GM18502 (cell line): Measurements from ENCODE around the gene SLC27A1.
"Not testable (repeated sequence)": the region's sequence is repeated elsewhere in the genome, so short reads cannot be mapped to it uniquely, and the experiment has no call there.

ENCODE experiments used
- ATAC-seq: cut with Tn5 transposase; IDR thresholded peaks from one replicate; pipeline ENCODE4 v1.9.1; 2021; ENCODE audit warnings: mild to moderate bottlenecking; ENCODE audit not compliant: unreplicated experiment, poor library complexity

Gene SLC27A1

DNA sequence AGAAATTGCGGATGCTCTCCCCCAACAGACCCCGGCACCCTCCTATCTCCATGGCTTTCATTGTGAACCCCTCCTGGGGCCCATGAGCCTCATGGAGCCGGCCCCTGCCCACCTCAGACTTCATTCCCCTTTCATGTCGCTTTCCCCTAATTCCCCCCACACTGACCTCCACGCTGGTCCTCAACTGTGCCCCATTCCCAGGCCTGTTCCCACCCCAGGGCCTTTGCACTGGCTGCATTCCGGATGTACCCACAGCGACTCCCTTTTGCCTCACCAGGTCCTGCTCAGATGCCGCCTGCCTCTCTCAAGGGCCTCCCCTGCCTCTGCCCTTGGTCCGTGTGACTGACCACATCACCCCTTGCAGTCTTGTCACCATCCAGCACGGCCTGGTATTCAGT, 13.3 kb downstream of the SLC27A1 start:
- no peak for ATAC-seq

DNA sequence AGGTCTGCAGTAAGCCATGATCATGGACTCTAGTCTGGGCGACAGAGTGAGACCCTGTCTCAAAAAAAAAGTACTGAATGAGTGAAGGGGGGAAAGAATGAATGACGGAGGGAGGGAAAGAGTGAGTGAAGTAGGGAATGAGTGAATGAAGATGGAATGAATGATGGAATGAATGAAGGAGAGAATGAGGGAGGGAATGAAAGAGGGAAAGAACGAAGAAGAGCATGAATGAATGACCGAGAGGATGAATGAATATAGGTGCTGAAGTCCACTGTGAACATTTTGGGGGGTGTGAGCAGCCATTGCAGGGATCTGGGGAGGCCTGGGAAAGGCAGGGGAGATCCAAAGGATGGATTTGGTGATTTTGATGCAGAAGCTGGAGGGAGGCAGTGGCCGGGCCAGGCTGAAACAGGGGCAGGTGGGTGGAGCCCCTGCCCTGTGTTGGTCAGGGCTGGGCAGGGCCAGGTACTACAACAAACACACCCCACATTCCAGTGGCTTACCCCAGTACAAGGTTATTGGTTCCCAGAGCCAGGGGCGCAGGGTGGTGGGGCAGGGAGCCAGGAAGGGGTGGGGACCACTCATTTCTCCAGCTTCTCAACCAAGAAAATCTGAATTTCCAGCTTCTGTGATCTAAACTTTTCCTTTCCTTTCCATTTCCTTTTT, 14.3 kb downstream of the SLC27A1 start:
- ATAC-seq, result no peak

DNA sequence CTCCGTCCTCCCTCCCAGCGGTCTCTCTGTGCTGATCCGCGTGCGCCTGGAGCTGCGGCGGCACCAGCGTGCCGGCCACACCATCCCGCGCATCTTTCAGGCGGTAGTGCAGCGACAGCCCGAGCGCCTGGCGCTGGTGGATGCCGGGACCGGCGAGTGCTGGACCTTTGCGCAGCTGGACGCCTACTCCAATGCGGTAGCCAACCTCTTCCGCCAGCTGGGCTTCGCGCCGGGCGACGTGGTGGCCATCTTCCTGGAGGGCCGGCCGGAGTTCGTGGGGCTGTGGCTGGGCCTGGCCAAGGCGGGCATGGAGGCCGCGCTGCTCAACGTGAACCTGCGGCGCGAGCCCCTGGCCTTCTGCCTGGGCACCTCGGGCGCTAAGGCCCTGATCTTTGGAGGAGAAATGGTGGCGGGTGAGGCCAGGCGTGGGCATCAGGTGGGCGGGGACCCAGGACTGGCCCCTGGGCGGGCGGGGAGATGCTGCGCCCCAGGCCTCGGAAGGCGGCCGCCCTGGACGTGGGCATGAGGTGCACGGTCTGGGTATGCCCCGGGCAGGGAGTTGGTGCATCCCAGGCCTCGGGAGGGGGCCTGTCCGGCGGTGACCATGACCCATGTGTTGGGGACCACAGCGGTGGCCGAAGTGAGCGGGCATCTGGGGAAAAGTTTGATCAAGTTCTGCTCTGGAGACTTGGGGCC, 16.4 kb downstream of the SLC27A1 start:
- no peak for ATAC-seq

DNA sequence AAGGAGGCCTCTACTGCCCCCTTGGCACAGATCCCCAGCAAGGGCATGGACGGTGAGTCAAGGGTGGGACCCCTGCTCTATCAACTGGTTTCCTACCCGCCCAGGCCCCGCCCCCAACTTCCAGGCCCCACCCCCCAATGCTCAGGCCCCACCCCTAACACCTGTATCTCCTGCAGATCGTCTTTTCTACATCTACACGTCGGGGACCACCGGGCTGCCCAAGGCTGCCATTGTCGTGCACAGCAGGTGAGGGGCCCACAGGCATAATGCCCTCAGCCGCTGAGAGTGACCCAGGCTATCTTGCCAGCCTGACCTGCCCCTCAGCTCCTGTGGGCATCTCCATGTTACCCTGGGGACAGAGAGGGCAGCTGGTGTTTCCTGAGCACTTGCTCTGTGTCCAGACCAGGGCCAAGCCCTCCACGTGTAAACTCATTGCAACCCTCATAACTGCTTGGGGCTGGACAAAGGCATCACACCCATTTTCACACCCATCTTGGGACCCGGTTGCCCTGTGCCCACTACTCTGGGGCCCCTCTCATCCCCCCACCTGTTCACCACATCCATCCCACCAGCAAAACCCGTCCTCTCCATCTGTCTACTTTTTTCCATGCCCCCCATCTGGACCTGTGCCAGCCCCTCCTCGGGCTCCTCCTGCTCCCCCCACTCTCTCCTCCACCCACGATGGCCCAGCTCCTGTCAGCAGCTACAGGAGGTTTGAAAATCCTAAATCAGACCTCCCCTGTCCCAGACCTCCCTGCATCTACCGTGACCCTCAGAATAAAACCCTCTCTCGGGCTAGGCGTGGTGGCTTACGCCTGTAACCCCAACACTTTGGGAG, 17.2 kb downstream of the SLC27A1 start:
- ATAC-seq, result no peak

DNA sequence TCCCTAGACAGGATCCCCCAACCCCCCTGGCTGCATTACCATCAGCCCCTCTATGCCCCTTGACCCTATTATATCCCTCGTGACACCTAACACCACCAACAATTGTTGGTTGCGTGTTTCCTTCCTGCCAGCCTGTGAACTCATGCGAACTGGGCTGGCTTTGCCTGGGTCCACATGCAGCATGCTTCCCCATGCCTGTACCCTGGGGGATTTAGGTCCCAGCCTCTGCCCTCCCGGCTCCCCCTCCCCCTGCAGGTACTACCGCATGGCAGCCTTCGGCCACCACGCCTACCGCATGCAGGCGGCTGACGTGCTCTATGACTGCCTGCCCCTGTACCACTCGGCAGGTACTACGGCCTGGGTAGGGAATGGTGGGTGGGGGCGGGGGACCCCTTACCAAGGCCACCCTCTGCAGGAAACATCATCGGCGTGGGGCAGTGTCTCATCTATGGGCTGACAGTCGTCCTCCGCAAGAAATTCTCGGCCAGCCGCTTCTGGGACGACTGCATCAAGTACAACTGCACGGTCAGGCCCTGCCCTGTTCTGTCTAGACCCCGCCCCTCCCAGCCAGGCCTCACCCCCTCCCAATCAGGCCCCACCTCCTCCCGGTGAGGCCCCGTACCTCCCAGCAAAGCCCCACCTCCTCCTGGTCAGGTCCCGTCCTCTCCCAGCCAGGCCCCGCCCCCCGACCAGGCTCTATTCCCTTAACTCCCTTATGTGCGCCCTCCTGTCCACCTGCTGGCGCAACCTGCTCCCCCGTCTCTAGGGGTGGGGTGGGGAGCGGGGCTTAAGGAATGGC, 18.5 kb downstream of the SLC27A1 start:
- no peak for ATAC-seq

DNA sequence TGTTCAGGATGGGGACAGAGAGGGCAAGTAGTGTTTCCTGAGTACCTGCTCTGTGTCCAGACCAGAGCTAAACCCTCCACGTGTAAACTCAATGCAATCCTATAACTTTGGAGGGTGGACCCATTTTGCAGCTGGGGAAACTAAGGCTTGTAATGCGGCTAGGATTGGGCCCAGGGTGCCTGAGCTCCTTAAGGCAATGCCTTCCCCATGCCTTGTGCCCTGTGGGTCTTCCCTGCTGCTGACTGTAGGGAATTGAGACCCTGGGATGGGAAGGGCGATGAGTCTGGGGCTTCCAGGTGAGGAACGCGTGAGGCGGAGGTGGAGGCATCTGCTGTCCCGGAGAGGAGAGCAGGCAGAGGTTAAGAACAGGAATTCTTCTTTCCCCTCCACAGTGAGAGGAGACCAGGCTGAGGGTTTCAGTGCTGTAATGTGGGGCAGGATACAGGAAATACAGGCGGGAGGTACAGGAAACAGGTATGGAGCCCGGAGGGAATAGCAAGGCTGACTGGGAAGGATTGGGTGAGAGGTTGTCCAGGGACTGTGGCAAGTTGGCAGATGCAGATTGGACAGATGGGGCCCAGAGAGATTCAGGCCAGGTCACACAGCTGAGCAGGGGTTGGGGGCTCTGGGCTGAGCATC, 19.2 kb downstream of the SLC27A1 start:
- ATAC-seq, result no peak

DNA sequence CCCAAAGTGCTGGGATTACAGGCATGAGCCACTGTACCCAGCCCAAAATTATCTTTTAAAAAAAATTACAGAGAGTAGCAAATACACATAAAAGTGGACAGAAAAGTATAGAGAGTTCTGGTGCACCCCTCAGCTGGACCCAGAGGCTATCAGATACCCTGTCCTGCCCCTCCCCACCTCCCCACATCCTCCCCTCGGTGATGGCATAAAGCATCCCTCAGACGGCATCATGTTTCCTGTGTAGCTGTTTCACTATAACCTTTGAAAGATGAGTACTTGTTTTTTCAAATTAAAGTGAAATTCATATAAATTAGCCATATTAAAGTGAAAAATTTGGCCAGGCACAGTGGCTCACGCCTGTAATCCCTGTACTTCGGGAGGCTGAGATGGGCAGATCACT, 20.1 kb downstream of the SLC27A1 start:
- ATAC-seq, result no peak

DNA sequence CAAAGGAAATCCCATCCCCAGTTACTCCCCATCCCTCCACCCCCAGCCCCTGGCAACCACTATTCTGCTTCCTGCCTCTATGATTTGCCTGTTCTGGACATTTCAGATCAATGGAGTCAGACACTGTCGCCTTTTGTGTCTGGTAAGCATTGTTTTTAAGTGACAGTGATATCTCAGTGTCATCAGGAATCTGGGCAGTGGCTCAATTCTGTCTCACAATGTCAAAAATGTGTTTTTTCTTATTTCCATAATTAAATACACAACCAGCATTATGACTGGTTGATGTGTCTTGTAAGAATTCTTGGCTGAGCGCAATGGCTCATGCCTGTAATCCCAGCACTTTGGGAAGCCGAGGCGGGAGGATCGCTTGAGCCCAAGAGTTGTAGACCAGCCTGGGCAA, 21.0 kb downstream of the SLC27A1 start:
- ATAC-seq, result no peak

DNA sequence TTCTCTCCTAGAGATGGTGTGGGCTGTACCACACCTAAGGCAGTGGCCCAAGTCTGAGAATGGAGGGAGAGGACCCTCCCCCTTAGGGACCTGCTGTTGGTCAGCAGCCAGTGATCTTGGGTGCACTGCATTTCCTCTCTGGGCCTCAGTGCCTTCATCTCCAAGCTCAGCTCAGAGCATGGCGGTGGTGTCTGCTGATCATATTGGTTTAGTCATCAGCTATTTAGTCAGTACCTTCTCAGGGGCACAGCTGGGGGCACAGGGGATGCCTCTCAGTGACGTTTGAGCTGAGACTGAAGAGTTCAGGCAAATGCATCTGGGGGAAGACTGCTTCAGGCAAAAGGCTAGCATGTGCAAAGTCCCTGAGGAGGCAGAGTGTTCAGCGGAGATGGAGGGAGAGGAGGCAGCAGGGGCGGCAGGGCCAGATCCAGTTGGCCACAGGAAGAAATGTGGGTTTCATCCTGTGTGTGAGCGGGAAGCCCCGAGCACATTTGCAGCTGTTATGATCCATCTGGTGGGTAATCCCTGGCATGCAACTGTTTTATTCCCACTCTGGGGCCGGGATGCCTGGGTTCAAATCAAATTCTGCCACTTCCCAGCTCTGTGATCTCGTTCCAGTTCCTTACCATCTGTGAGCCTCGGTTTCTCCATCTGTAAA, 25.4 kb downstream of the SLC27A1 start:
- ATAC-seq, result no peak

DNA sequence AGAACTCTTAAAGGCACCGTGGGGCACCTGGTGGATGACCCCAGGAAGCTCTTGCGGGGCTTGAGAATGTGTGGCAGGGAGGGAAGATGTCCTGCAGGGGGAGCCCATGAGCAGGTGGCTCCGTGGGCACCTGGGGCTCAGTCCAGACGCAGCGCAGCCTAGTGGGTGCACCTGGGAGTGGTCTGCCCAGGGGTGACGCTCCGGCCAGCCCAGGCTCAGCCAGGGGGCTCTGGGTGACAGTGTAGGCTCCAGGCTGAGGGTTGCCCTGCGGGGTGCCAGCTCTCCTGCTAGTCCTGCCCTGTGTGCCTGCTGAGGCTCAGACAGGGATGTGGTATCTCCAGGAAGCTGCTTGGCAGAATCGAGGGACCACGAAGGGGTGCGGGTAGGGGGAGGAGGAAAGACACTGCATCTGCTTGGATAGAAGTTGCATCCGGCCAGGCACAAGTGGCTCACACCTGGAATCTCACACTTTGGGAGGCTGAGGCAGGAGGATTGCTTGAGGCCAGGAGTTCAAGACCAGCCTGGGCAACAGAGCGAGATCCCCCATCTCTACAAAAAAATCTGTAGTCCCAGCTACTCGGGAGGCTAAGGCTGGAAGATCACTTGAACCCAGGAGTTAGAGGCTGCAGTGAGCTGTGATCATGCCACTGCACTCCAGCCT, 26.1 kb downstream of the SLC27A1 start:
- ATAC-seq, result no peak

DNA sequence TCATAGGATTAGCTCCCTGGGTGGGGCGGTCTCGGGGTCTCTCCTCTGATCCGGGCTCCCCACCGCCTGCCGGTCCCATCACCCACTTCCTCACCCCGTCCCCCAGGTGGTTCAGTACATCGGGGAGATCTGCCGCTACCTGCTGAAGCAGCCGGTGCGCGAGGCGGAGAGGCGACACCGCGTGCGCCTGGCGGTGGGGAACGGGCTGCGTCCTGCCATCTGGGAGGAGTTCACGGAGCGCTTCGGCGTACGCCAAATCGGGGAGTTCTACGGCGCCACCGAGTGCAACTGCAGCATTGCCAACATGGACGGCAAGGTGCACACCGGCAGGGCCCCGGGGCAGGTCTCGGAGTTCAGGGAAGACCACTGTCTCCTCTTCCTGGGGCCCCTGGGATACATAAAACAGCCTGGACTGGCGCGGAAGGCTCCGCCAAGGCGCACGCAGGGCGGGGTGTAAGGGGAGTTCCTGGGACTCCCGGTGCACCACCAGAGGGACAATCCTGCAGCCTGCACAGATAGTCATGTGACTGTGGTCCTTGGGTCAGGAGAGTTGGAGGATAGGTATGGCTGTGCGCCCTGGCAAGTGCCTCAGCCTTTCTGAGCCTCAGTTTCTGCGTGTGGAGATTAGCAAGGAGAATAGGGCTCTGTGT, 26.9 kb downstream of the SLC27A1 start:
- no peak for ATAC-seq

DNA sequence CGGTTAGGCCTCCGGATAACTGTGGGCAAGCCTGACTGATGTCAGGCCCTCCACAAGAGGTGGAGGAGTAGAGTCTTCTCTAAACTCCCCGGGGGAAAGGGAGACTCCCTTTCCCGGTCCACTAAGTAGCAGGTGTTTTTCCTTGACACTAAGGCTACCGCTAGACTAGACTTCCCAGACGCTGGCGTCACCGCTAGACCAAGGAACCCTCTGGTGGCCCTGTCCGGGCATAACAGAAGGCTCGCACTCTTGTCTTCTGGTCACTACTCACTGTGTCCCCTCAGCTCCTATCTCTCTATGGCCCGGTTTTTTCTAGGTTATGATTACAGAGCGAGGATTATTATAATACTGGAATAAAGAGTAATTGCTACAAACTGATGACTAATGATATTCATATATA, 28.7 kb downstream of the SLC27A1 start:
- ATAC-seq, result not testable (repeated sequence)

DNA sequence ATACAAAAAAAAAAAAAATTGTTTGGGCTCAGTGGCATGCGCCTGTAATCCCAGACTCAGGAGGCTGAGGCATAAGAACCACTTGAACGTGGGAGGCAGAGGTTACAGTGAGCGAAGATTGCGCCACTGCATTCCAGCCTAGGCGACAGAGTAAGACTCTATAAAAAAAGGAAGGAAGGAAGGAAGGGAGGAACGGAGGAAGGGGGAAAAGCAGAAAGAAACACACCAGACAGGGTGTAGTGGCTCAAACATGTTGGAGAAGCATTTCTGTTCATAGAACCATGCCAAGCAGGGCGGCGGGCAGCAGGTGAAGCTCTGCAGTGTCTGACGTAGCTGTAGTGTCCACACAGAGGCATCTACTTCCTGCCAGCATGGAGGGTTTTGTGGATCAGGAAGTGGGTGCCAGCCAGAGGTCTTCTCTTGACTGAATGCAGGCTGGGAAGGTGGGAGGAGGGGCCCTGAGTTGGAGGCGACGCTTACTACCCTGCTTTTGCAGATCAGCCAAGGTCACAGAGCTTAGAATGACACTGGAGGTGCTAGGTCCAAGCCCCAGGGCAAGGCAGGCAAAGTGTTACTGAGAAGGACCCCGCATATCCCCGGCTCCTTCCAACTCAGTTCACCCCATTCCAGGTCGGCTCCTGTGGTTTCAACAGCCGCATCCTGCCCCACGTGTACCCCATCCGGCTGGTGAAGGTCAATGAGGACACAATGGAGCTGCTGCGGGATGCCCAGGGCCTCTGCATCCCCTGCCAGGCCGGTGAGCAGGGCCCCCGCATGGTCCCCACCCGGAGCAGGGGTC, 29.5 kb downstream of the SLC27A1 start:
- ATAC-seq, result no peak

DNA sequence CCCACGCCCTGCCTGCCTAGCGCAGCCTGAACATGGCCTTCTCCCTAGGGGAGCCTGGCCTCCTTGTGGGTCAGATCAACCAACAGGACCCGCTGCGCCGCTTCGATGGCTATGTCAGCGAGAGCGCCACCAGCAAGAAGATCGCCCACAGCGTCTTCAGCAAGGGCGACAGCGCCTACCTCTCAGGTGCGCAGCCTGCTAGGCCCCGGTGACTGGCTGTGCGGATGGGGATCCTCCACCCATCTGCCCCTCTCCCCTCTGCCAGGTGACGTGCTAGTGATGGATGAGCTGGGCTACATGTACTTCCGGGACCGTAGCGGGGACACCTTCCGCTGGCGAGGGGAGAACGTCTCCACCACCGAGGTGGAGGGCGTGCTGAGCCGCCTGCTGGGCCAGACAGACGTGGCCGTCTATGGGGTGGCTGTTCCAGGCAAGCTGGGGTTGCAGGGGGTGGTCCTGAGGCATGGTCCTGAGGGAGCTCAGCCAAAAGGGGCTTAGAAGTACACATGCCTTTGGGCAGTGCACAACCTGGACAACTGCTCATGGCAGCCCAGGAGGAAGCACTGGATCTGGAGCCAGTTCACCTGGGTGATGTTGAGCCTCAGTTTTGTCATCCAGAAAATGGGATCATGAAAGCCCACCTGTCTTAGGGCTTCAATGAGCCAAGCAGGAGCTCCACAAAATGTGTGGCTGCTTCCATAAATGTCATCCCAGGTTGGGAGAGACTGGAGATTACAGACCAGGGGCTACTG, 30.3 kb downstream of the SLC27A1 start:
- no peak for ATAC-seq

DNA sequence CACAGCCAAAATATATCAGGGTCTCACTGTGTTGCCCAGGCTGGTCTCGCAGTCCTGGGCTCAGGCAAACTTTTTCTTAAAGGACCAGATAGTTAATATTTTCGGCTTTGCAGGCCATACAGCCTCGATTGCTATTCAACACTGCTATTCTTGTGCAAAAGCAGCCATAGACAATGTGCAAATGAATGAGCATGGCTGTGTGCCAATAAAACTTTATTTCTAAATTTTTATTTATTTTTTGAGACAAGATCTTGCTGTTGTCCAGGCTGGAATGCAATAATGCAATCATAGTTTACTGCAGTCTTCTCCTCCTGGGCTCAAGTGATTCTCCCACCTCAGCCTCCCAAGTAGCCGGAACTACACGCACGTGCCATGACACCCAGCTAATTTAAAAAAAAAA, 32.9 kb downstream of the SLC27A1 start:
- no peak for ATAC-seq

DNA sequence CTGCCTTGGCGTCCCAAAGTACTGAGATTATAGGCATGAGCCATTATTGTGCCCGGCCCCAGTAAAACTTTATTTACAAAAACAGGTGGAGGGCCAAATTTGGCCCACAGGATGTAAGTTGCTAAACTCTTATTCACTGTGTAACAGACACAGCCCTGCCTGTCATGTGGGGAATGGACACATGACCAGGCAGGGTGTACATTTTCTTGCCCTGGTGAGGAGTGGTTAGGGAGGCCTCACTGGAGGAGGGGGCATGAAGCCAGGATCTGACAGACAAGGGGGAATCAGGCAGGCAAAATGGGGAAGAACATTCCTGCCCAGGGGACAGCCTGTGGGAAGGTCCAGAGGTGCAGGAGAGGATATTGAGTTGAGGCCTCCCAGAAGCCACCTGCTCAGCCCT, 33.7 kb downstream of the SLC27A1 start:
- ATAC-seq, result no peak

DNA sequence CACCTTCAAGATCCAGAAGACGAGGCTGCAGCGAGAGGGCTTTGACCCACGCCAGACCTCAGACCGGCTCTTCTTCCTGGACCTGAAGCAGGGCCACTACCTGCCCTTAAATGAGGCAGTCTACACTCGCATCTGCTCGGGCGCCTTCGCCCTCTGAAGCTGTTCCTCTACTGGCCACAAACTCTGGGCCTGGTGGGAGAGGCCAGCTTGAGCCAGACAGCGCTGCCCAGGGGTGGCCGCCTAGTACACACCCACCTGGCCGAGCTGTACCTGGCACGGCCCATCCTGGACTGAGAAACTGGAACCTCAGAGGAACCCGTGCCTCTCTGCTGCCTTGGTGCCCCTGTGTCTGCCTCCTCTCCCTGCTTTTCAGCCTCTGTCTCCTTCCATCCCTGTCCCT, 34.1 kb downstream of the SLC27A1 start:
- ATAC-seq, result no peak
